GM12864 (cell line): ENCODE data around the gene CTTNBP2NL.

ENCODE experiments used
- DNase-seq: peaks from one replicate; pipeline ENCODE4 v3.0.0-alpha.2; 2011; ENCODE audit warnings: low read depth
- H3K4me3 ChIP-seq: 2 replicates; pipeline ENCODE4 v1.5.1; 2011; ENCODE audit warnings: mild to moderate bottlenecking, low read depth, low read length, control low read depth
- CTCF ChIP-seq: IDR thresholded peaks from 2 replicates; pipeline ENCODE4 v1.5.1; 2011; ENCODE audit warnings: low read depth, mild to moderate bottlenecking, moderate library complexity, low read length, control low read depth, inconsistent platforms; ENCODE audit errors: missing control alignments

The CTTNBP2NL gene

GRCh38 chr1:112506306-112506705 lies 110.3 kb downstream of the CTTNBP2NL start:
- no peak overlapping the region for H3K4me3 ChIP-seq
- TF ChIP-seq CTCF = no peak

GRCh38 chr1:112506731-112507130 lies 110.7 kb downstream of the CTTNBP2NL start:
- no peak for DNase-seq
- TF ChIP-seq CTCF = no peak
- H3K4me3 ChIP-seq = no peak overlapping the region

More at GRCh38 chr1:112506306-112506705, 110.3 kb downstream of the CTTNBP2NL start:
- no peak for DNase-seq

GRCh38 chr1:112507336-112507735 lies 111.3 kb downstream of the CTTNBP2NL start:
- no peak overlapping the region for H3K4me3 ChIP-seq
- no peak for TF ChIP-seq CTCF

DNA sequence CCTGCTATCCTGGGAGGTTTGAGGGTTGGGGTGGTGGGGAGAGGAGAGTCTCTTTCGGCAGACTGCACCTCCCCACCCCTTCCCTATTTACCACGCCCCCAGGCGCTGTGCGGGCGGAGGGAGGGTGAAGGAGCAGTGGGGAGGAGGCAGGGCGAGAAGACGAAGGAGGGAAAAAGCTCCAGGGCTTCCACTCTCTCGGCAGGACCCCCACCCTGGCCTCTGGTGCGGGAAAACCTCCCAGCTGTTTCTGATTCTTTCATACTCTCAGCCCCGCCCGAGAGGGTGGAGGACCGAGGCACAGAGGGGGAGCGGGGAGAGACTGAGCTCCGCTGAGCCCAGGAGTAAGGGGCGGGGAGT lies 111.9 kb downstream of the CTTNBP2NL start:
- no peak for DNase-seq
- no peak for TF ChIP-seq CTCF
- H3K4me3 ChIP-seq = peak overlapping the region; percentile 49

More at GRCh38 chr1:112507336-112507735, 111.3 kb downstream of the CTTNBP2NL start:
- no peak for DNase-seq

- H3K4me3 ChIP-seq = peak within 1 kb of the TSS; percentile 49
- DNase-seq = no peak
- no peak for TF ChIP-seq CTCF
Observed at GRCh38 chr1:112508278-112509004, 112.4 kb downstream of the CTTNBP2NL start, which contains the start of gene WNT2B. WNT2B (plus strand) TSS chr1:112508965; CDS start chr1:112509263, 298 bp downstream.

DNA sequence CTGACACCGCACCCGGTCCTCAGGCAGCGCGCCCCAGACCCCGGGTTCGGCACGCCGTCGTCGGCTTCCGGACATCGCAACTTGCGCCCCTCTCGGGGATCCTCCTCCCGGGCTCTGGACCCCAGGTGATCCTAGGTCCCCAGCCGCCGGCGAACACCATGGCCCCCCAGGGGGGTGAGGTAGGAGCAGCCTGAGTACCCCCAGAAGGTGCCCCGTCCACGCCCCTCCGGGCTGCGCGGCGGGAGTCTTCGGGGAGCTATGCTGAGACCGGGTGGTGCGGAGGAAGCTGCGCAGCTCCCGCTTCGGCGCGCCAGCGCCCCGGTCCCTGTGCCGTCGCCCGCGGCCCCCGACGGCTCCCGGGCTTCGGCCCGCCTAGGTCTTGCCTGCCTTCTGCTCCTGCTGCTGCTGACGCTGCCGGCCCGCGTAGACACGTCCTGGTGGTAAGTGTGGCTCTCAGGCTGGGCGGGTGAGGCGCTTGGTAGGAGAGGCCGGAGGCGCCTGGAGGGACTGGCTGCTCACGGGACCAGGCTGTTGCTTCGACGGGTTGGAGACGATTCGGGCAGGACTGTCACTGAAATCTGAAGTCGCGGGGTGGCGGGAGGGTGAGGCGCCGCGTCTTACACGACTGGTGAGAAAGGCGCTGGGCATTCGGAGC lies 113.1 kb downstream of the CTTNBP2NL start:
- peak overlapping the region; percentile 49 for H3K4me3 ChIP-seq
- no peak for DNase-seq
- TF ChIP-seq CTCF = no peak
